HEK293 (cell line): Measurements from ENCODE around the gene CEP112.

ENCODE experiments used
- CTCF ChIA-PET: fragments of 350-600 bp; formaldehyde crosslinking; extraction: SDS; loops from one replicate; lab custom pipeline; 2021; ENCODE audit warnings: antibody characterized with exemption; lab: Yijun Ruan, JAX
- POLR2A ChIA-PET: fragments of 300-600 bp; formaldehyde crosslinking; extraction: SDS; loops from one replicate; lab custom pipeline; 2020; ENCODE audit warnings: antibody characterized with exemption, inconsistent platforms; lab: Yijun Ruan, JAX
- H3K27ac ChIP-seq: fragments of 200-500 bp; sonication (Bioruptor generic); 2 replicates; pipeline ENCODE4 v1.5.1; 2014; ENCODE audit warnings: low read depth, low read length, control low read depth, inconsistent platforms; ENCODE audit errors: extremely low read depth
- H3K36me3 ChIP-seq, 2 experiments: fragments of 200-500 bp in 1 of 2; sonication (Bioruptor generic) in 1 of 2; 1 replicate in 1 of 2; 2 replicates in 1 of 2; pipeline ENCODE4 v1.5.1; 2014 to 2017; ENCODE audit warnings: inconsistent platforms in 2 of 2, low read length in 2 of 2; ENCODE audit not compliant: control insufficient read depth in 2 of 2, insufficient read depth in 1 of 2
- H3K4me1 ChIP-seq: fragments of 200-500 bp; sonication (Bioruptor generic); 2 replicates; pipeline ENCODE4 v1.5.1; 2014; ENCODE audit warnings: mild to moderate bottlenecking, low read length, inconsistent platforms; ENCODE audit not compliant: control insufficient read depth, insufficient read depth
- H3K4me3 ChIP-seq: 2 replicates; pipeline ENCODE4 v1.5.1; 2011; ENCODE audit warnings: low read depth, mild to moderate bottlenecking, control low read depth, low read length, moderate library complexity
- H3K9me3 ChIP-seq: fragments of 200-500 bp; sonication (Bioruptor generic); 2 replicates; pipeline ENCODE4 v1.5.1; 2014; ENCODE audit warnings: low read depth, low read length, inconsistent platforms; ENCODE audit not compliant: control insufficient read depth, insufficient read depth
- BCL11A ChIP-seq: fragments of 450-650 bp; formaldehyde crosslinking; IDR thresholded peaks from 2 replicates; pipeline ENCODE4 v1.5.1; 2016; ENCODE audit warnings: low read depth, missing biosample characterization, missing genetic modification characterization
- BCL11B ChIP-seq: fragments of 450-650 bp; formaldehyde crosslinking; IDR thresholded peaks from 2 replicates; pipeline ENCODE4 v1.5.1; 2016; ENCODE audit warnings: low read depth, missing biosample characterization, missing genetic modification characterization
- GLI2 ChIP-seq: fragments of 450-650 bp; formaldehyde crosslinking; IDR thresholded peaks from 2 replicates; pipeline ENCODE4; 2017; ENCODE audit warnings: missing biosample characterization, missing genetic modification characterization, low read depth, borderline replicate concordance
- GLIS2 ChIP-seq: fragments of 450-650 bp; formaldehyde crosslinking; IDR thresholded peaks from 2 replicates; pipeline ENCODE4 v1.5.1; 2016; ENCODE audit warnings: missing biosample characterization, missing genetic modification characterization
- HOXD13 ChIP-seq: sonication (generic); formaldehyde crosslinking; IDR thresholded peaks from 2 replicates; pipeline ENCODE4 v1.8.0; 2022; ENCODE audit warnings: missing genetic modification reagents, borderline replicate concordance
- IKZF3 ChIP-seq: fragments of 450-650 bp; IDR thresholded peaks from 2 replicates; pipeline ENCODE4 v1.5.0; 2018; ENCODE audit warnings: missing biosample characterization, mild to moderate bottlenecking, missing genetic modification characterization, moderate library complexity
- KLF8 ChIP-seq: fragments of 450-650 bp; formaldehyde crosslinking; IDR thresholded peaks from 2 replicates; pipeline ENCODE4 v1.5.1; 2016; ENCODE audit warnings: missing biosample characterization, missing genetic modification characterization
- SETDB1 ChIP-seq: IDR thresholded peaks from one replicate; pipeline ENCODE4 v1.6.1; 2017; ENCODE audit warnings: mild to moderate bottlenecking, low read length, moderate library complexity, mixed read lengths; ENCODE audit not compliant: insufficient read length
- TCF7L2 ChIP-seq: IDR thresholded peaks from 2 replicates; pipeline ENCODE4 v1.6.1; 2011; ENCODE audit warnings: low read depth, mild to moderate bottlenecking, inconsistent platforms, low read length, moderate library complexity, borderline replicate concordance
- YY2 ChIP-seq: fragments of 450-650 bp; formaldehyde crosslinking; IDR thresholded peaks from 2 replicates; pipeline ENCODE4 v1.5.1; 2016; ENCODE audit warnings: missing biosample characterization, missing genetic modification characterization
- ZBTB7A ChIP-seq: fragments of 450-650 bp; formaldehyde crosslinking; IDR thresholded peaks from 2 replicates; pipeline ENCODE4 v1.5.1; 2016; ENCODE audit warnings: low read depth, missing biosample characterization, missing genetic modification characterization
- ZNF133 ChIP-seq: fragments of 450-650 bp; formaldehyde crosslinking; IDR thresholded peaks from 2 replicates; pipeline ENCODE4 v1.5.1; 2016; ENCODE audit warnings: missing biosample characterization, missing genetic modification characterization
- ZNF16 ChIP-seq: fragments of 450-650 bp; formaldehyde crosslinking; IDR thresholded peaks from 2 replicates; pipeline ENCODE4 v1.5.1; 2016; ENCODE audit warnings: low read depth, missing biosample characterization, missing genetic modification characterization
- ZNF37A ChIP-seq: fragments of 450-650 bp; IDR thresholded peaks from 2 replicates; pipeline ENCODE4 v1.5.1; 2018; ENCODE audit warnings: missing biosample characterization, missing genetic modification characterization
- ZNF423 ChIP-seq: fragments of 450-650 bp; formaldehyde crosslinking; IDR thresholded peaks from 2 replicates; pipeline ENCODE4 v1.5.1; 2016; ENCODE audit warnings: missing biosample characterization, missing genetic modification characterization
- ZNF426 ChIP-seq: fragments of 450-650 bp; formaldehyde crosslinking; IDR thresholded peaks from 2 replicates; pipeline ENCODE4 v1.5.1; 2017; ENCODE audit warnings: missing biosample characterization, missing genetic modification characterization, mild to moderate bottlenecking, inconsistent platforms, moderate library complexity
- ZNF48 ChIP-seq: fragments of 450-650 bp; formaldehyde crosslinking; IDR thresholded peaks from 2 replicates; pipeline ENCODE4 v1.5.1; 2016; ENCODE audit warnings: missing biosample characterization, missing genetic modification characterization
- ZNF514 ChIP-seq: fragments of 450-650 bp; formaldehyde crosslinking; IDR thresholded peaks from 2 replicates; pipeline ENCODE4 v1.5.1; 2016; ENCODE audit warnings: missing biosample characterization, missing genetic modification characterization
- ZNF529 ChIP-seq: fragments of 450-650 bp; formaldehyde crosslinking; IDR thresholded peaks from 2 replicates; pipeline ENCODE4 v1.5.1; 2017; ENCODE audit warnings: missing genetic modification characterization, missing biosample characterization; ENCODE audit not compliant: insufficient replicate concordance
- ZNF530 ChIP-seq: fragments of 450-650 bp; formaldehyde crosslinking; IDR thresholded peaks from 2 replicates; pipeline ENCODE4 v1.5.1; 2016; ENCODE audit warnings: low read depth, missing biosample characterization, missing genetic modification characterization
- ZNF549 ChIP-seq: fragments of 450-650 bp; IDR thresholded peaks from 2 replicates; pipeline ENCODE4 v1.5.1; 2018; ENCODE audit warnings: missing biosample characterization, missing genetic modification characterization, mild to moderate bottlenecking, inconsistent platforms, moderate library complexity
- ZNF555 ChIP-seq: fragments of 450-650 bp; formaldehyde crosslinking; conservative IDR thresholded peaks from 2 replicates; pipeline ENCODE4 v1.5.1; 2017; ENCODE audit warnings: missing biosample characterization, mild to moderate bottlenecking, missing genetic modification characterization, inconsistent platforms
- ZNF558 ChIP-seq: fragments of 450-650 bp; formaldehyde crosslinking; IDR thresholded peaks from 2 replicates; pipeline ENCODE4 v1.5.1; 2016; ENCODE audit warnings: missing biosample characterization, missing genetic modification characterization
- ZNF626 ChIP-seq: fragments of 450-650 bp; sonication (Bioruptor Pico); formaldehyde crosslinking; IDR thresholded peaks from 2 replicates; pipeline ENCODE4 v1.5.1; 2018; ENCODE audit warnings: missing biosample characterization, missing genetic modification characterization, inconsistent platforms
- ZNF768 ChIP-seq: fragments of 450-650 bp; formaldehyde crosslinking; IDR thresholded peaks from 2 replicates; pipeline ENCODE4 v1.5.1; 2018; ENCODE audit warnings: missing biosample characterization, mild to moderate bottlenecking, missing genetic modification characterization
- ZNF837 ChIP-seq: fragments of 450-650 bp; formaldehyde crosslinking; IDR thresholded peaks from 2 replicates; pipeline ENCODE4 v1.5.1; 2016; ENCODE audit warnings: missing biosample characterization, missing genetic modification characterization
- ZSCAN30 ChIP-seq: fragments of 450-650 bp; IDR thresholded peaks from 2 replicates; pipeline ENCODE4 v1.5.1; 2018; ENCODE audit warnings: missing biosample characterization, mild to moderate bottlenecking, missing genetic modification characterization, moderate library complexity
- TF ChIP-seq, protein P1 (sequence below): fragments of 450-650 bp; formaldehyde crosslinking; IDR thresholded peaks from 2 replicates; pipeline ENCODE4 v1.5.1; 2016; ENCODE audit warnings: missing biosample characterization, missing genetic modification characterization
- TF ChIP-seq, protein P2 (sequence below): sonication (generic); formaldehyde crosslinking; IDR thresholded peaks from 2 replicates; pipeline ENCODE4 v1.8.1; 2022; ENCODE audit warnings: mild to moderate bottlenecking, moderate library complexity, missing genetic modification reagents
- TF ChIP-seq, protein P3 (sequence below): fragments of 450-650 bp; IDR thresholded peaks from 2 replicates; pipeline ENCODE4 v1.5.1; 2018; ENCODE audit warnings: missing biosample characterization, mild to moderate bottlenecking, missing genetic modification characterization
- TF ChIP-seq, protein P4 (sequence below): fragments of 450-650 bp; formaldehyde crosslinking; IDR thresholded peaks from 2 replicates; pipeline ENCODE4 v1.5.1; 2017; ENCODE audit warnings: missing biosample characterization, missing genetic modification characterization
- TF ChIP-seq, protein P5 (sequence below): fragments of 450-650 bp; formaldehyde crosslinking; IDR thresholded peaks from 2 replicates; pipeline ENCODE4 v1.5.1; 2016; ENCODE audit warnings: missing biosample characterization, missing genetic modification characterization

Gene CEP112

DNA sequence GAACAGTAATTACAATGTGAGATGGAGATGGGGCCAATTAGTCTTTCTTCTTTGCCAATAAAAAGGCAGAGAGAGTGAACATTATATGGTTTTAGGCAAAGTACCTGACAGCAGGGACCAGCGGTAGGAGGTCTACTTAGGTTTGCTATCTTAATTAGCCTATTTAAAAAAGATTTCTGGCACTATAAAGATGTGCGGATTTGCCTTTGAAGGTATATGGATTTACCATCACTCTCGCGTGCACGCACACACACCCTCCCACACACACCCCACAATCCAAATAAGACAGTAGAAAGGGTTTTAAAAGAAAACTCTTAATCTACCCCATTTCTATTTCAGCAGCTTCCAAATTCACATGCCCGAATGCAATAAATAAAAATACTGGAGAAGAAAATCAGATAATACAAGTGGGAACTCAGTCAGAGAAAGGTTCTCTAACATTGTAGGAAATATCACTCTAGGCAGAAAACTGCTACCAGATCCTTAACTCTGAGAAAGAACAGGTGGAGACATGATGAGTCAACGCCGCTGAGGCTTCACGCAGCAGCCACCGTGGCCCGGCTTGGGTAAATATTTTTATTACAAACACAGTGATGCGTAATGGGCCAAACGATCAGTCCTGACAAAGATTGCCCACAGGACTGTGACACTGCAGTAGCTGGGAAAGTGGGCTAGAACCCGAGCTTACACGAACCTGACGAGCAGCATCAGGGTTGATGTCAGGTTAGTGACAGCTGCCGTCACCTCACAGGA, 563.9 kb downstream of the CEP112 start:
- H3K36me3 ChIP-seq, result no peaks in the 10 kb centered on the region
- no peaks in the 10 kb centered on the region for H3K9me3 ChIP-seq
- peak overlapping the region; percentile 17; the same call in 1 of the 2 replicates for H3K27ac ChIP-seq
- POLR2A ChIA-PET, result no interaction called here
- peaks cover 25% of the 10 kb centered on the region for H3K4me1 ChIP-seq
- CTCF ChIA-PET, result interaction anchor here (0.6 to 1.3 kb wide), 2 partner anchors 169 to 350 kb away, joined by 3 to 5 read pairs; no protein-coding TSS in a partner anchor
- H3K4me3 ChIP-seq, result no peak overlapping the region
- peak; percentile 41; the same call in 1 of the 2 replicates for TF ChIP-seq ZNF133 (tag by site-specific recombination)
- 0 out of 2 replicates have a peak, but pooled peaks have one; percentile 33 for TF ChIP-seq ZNF558 (tag by site-specific recombination)
- TF ChIP-seq ZNF514, result no peak
- no peak for TF ChIP-seq GLIS2
- no peak for TF ChIP-seq ZNF426 (tag by site-specific recombination)
- peak; percentile 62 for TF ChIP-seq IKZF3 (tag by site-specific recombination)
- no peak for TF ChIP-seq ZNF16 (tag by site-specific recombination)
- TF ChIP-seq, protein P1, sequence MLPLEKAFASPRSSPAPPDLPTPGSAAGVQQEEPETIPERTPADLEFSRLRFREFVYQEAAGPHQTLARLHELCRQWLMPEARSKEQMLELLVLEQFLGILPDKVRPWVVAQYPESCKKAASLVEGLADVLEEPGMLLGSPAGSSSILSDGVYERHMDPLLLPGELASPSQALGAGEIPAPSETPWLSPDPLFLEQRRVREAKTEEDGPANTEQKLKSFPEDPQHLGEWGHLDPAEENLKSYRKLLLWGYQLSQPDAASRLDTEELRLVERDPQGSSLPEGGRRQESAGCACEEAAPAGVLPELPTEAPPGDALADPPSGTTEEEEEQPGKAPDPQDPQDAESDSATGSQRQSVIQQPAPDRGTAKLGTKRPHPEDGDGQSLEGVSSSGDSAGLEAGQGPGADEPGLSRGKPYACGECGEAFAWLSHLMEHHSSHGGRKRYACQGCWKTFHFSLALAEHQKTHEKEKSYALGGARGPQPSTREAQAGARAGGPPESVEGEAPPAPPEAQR, result no peak
- no peak for TF ChIP-seq ZNF423 (tag by site-specific recombination)
- TF ChIP-seq ZNF837 (tag by site-specific recombination), result no peak
- TF ChIP-seq ZNF549 (tag by site-specific recombination), result no peak
- TF ChIP-seq, protein P2, sequence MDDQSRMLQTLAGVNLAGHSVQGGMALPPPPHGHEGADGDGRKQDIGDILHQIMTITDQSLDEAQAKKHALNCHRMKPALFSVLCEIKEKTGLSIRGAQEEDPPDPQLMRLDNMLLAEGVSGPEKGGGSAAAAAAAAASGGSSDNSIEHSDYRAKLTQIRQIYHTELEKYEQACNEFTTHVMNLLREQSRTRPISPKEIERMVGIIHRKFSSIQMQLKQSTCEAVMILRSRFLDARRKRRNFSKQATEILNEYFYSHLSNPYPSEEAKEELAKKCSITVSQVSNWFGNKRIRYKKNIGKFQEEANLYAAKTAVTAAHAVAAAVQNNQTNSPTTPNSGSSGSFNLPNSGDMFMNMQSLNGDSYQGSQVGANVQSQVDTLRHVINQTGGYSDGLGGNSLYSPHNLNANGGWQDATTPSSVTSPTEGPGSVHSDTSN (CRISPR knock-in tag), result no peak
- no peak for TF ChIP-seq ZNF530 (tag by site-specific recombination)
- peak; percentile 90 for TF ChIP-seq TCF7L2
- TF ChIP-seq ZNF529, result no peak
- TF ChIP-seq HOXD13 (CRISPR knock-in tag), result no peak
- 0 out of 2 replicates have a peak, but pooled peaks have one; percentile 36 for TF ChIP-seq BCL11A
- TF ChIP-seq ZBTB7A (tag by site-specific recombination), result no peak
- TF ChIP-seq ZSCAN30 (tag by site-specific recombination), result peak; percentile 54; the same call in 1 of the 2 replicates
- peak; percentile 64; the same call in 1 of the 2 replicates for TF ChIP-seq BCL11B (tag by site-specific recombination)
- TF ChIP-seq, protein P3, sequence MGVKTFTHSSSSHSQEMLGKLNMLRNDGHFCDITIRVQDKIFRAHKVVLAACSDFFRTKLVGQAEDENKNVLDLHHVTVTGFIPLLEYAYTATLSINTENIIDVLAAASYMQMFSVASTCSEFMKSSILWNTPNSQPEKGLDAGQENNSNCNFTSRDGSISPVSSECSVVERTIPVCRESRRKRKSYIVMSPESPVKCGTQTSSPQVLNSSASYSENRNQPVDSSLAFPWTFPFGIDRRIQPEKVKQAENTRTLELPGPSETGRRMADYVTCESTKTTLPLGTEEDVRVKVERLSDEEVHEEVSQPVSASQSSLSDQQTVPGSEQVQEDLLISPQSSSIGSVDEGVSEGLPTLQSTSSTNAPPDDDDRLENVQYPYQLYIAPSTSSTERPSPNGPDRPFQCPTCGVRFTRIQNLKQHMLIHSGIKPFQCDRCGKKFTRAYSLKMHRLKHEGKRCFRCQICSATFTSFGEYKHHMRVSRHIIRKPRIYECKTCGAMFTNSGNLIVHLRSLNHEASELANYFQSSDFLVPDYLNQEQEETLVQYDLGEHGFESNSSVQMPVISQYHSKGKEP (tag by site-specific recombination), result peak; percentile 56; the same call in 1 of the 2 replicates
- no peak for TF ChIP-seq SETDB1
- no peak for TF ChIP-seq ZNF626
- TF ChIP-seq YY2, result no peak
- TF ChIP-seq ZNF768 (tag by site-specific recombination), result no peak
- TF ChIP-seq GLI2 (tag by site-specific recombination), result 0 out of 2 replicates have a peak, but pooled peaks have one; percentile 45
- no peak for TF ChIP-seq ZNF37A (tag by site-specific recombination)
- TF ChIP-seq, protein P4, sequence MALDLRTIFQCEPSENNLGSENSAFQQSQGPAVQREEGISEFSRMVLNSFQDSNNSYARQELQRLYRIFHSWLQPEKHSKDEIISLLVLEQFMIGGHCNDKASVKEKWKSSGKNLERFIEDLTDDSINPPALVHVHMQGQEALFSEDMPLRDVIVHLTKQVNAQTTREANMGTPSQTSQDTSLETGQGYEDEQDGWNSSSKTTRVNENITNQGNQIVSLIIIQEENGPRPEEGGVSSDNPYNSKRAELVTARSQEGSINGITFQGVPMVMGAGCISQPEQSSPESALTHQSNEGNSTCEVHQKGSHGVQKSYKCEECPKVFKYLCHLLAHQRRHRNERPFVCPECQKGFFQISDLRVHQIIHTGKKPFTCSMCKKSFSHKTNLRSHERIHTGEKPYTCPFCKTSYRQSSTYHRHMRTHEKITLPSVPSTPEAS (tag by site-specific recombination), result 0 out of 2 replicates have a peak, but pooled peaks have one; percentile 17
- no peak for TF ChIP-seq ZNF555
- TF ChIP-seq, protein P5, sequence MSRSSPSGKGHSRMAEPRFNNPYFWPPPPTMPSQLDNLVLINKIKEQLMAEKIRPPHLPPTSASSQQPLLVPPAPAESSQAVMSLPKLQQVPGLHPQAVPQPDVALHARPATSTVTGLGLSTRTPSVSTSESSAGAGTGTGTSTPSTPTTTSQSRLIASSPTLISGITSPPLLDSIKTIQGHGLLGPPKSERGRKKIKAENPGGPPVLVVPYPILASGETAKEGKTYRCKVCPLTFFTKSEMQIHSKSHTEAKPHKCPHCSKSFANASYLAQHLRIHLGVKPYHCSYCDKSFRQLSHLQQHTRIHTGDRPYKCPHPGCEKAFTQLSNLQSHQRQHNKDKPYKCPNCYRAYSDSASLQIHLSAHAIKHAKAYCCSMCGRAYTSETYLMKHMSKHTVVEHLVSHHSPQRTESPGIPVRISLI (tag by site-specific recombination), result 0 out of 2 replicates have a peak, but pooled peaks have one; percentile 26
- TF ChIP-seq KLF8 (tag by site-specific recombination), result peak; percentile 45; the same call in 1 of the 2 replicates
- no peak for TF ChIP-seq ZNF48 (tag by site-specific recombination)
